Smooth muscle cell (in vitro differentiated cells): ENCODE results near the gene FOXN4. TPM values are rescaled to one million over a fixed set of nuclear protein-coding genes. Genes with fewer than 3 reads are reported as not detected.

Experiments
- DNase-seq: peaks from one replicate; lab custom pipeline; 2025; ENCODE audit not compliant: unreplicated experiment; lab: John Stamatoyannopoulos, UW
- H2AFZ ChIP-seq: fragments of 200-600 bp; sonication (generic); 2 replicates; pipeline ENCODE4 v1.6.0; 2016; ENCODE audit warnings: antibody characterized with exemption, low read depth, mild to moderate bottlenecking
- H3F3A ChIP-seq: fragments of 200-600 bp; sonication (generic); 2 replicates; pipeline ENCODE4 v1.6.0; 2017; ENCODE audit warnings: antibody characterized with exemption, low read depth
- H3K27ac ChIP-seq: fragments of 200-600 bp; sonication (generic); 2 replicates; pipeline ENCODE4 v1.5.1; 2016; ENCODE audit warnings: low read depth, mild to moderate bottlenecking
- H3K27me3 ChIP-seq: fragments of 200-600 bp; sonication (generic); 2 replicates; pipeline ENCODE4 v1.6.1; 2016; ENCODE audit warnings: low read depth, mild to moderate bottlenecking
- H3K36me3 ChIP-seq: fragments of 200-600 bp; sonication (generic); 2 replicates; pipeline ENCODE4 v1.5.1; 2016; ENCODE audit warnings: low read depth
- H3K4me1 ChIP-seq: fragments of 200-600 bp; sonication (generic); 2 replicates; pipeline ENCODE4 v1.5.1; 2016; ENCODE audit warnings: low read depth
- H3K4me2 ChIP-seq: fragments of 200-600 bp; sonication (generic); 2 replicates; pipeline ENCODE4 v1.6.0; 2016; ENCODE audit warnings: mild to moderate bottlenecking
- H3K4me3 ChIP-seq: fragments of 200-600 bp; sonication (generic); 2 replicates; pipeline ENCODE4 v1.5.1; 2016; ENCODE audit warnings: mild to moderate bottlenecking
- H3K79me2 ChIP-seq: fragments of 200-600 bp; sonication (generic); 2 replicates; pipeline ENCODE4 v1.6.0; 2016; ENCODE audit warnings: low read depth, mild to moderate bottlenecking
- H3K9ac ChIP-seq: fragments of 200-600 bp; sonication (generic); 2 replicates; pipeline ENCODE4 v1.6.0; 2016; ENCODE audit warnings: low read depth
- H3K9me3 ChIP-seq: fragments of 200-600 bp; sonication (generic); replicated peaks from 2 replicates; pipeline ENCODE4 v1.5.1; 2016; ENCODE audit warnings: low read depth
- H4K20me1 ChIP-seq: fragments of 200-600 bp; sonication (generic); 2 replicates; pipeline ENCODE4 v1.6.0; 2016; ENCODE audit warnings: low read depth
- CTCF ChIP-seq: fragments of 200-600 bp; sonication (generic); IDR thresholded peaks from 2 replicates; pipeline ENCODE4 v1.5.1; 2017; ENCODE audit warnings: borderline replicate concordance, mild to moderate bottlenecking, antibody characterized with exemption; ENCODE audit not compliant: insufficient read depth, poor library complexity, severe bottlenecking
- WGBS: methylation state at CpG from one replicate; pipeline ENCODE4 v1.1.7; 2016; ENCODE audit warnings: low lambda C conversion rate; 5-methylcytosine and 5-hydroxymethylcytosine counted together
- polyA plus RNA-seq: library from polyadenylated mRNA; unstranded; fragments of >200 nt; fragmentation: Nextera tagmentation; extraction: Ambion mirVana; gene quantifications from 2 replicates; pipeline ENCODE4 v1.2.1, GENCODE V29; 2016
- total RNA-seq: library from RNA; depleted of rRNA; stranded (reverse); fragments of >200 nt; gene quantifications from 2 replicates; pipeline ENCODE4 v1.2.3, GENCODE V29; 2014

The FOXN4 gene
- total and polyA plus RNA-seq, 2 experiments from 2014 or later, result not detected

DNA sequence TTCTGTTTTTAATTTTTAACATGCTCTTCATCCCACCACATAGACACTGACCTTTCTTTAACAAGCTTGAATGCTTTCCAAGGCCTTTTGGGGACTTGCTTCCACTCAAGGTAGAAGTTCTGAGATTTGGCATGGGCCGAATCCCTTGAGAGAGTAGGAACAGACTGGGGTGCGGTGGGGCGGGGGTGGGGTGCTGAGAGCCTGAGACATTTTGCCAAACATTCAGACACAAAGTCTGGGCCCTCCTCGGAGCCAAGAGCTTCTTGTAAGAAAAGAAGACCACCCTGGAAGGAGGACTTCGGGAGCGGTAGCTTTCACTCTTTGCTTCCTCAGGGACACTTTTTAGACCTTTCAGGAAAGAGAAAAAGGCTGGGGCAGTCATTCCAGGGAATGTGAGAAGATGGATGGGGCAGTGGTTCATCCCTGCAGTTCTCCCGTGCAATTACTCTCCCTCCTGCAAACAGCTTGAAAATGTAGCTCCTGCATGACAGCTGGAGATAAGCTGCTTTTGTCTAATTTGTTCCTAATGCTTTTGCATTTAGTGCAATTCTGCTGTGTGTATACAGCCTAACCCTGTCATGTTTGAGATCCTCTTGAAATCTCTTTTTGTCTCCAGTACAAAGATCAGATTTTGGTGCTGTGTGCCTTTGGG, 22.3 kb upstream of the FOXN4 start:
- DNase-seq, result no peak
- H3F3A ChIP-seq, result no peaks in the 10 kb centered on the region
- no peak overlapping the region for H3K4me3 ChIP-seq
- no peak overlapping the region for H3K9ac ChIP-seq
- no peak for TF ChIP-seq CTCF
- H3K9me3 ChIP-seq, result no peaks in the 10 kb centered on the region
- no peak overlapping the region for H3K27ac ChIP-seq
- no peak overlapping the region for H3K4me2 ChIP-seq
- H3K79me2 ChIP-seq, result no peaks in the 10 kb centered on the region
- no peaks in the 10 kb centered on the region for H3K36me3 ChIP-seq
- H3K4me1 ChIP-seq, result peaks cover 8% of the 10 kb centered on the region
- WGBS, result 81% methylated on average over 7 of the region's 7 CpGs
- H4K20me1 ChIP-seq, result no peaks in the 10 kb centered on the region
- no peak overlapping the region for H2AFZ ChIP-seq
- H3K27me3 ChIP-seq, result no peaks in the 10 kb centered on the region

- Histone ChIP-seq H2AFZ (no peak overlapping the region), H3K4me3 (no peak overlapping the region), H3K36me3 (no peaks in the 10 kb centered on the region), H3K4me2 (no peak overlapping the region), H3K27ac (no peak overlapping the region), H3K9me3 (no peaks in the 10 kb centered on the region), H4K20me1 (no peaks in the 10 kb centered on the region), H3K4me1 (peaks cover 8% of the 10 kb centered on the region), H3F3A (no peaks in the 10 kb centered on the region), H3K79me2 (no peaks in the 10 kb centered on the region), H3K27me3 (peaks cover 2% of the 10 kb centered on the region), H3K9ac (no peak overlapping the region)
- TF ChIP-seq CTCF, result no peak
- 94% methylated on average over 16 of the region's 16 CpGs for WGBS
- DNase-seq, result no peak
Measured at GRCh38 chr12:109330282-109331230, 21.5 kb upstream of the FOXN4 start.

- Histone ChIP-seq H3F3A (no peaks in the 10 kb centered on the region), H2AFZ (no peak overlapping the region), H4K20me1 (no peaks in the 10 kb centered on the region), H3K36me3 (no peaks in the 10 kb centered on the region), H3K4me2 (no peak overlapping the region), H3K9me3 (no peaks in the 10 kb centered on the region), H3K27me3 (peaks cover 5% of the 10 kb centered on the region), H3K4me1 (peaks cover 8% of the 10 kb centered on the region), H3K27ac (no peak overlapping the region), H3K79me2 (no peaks in the 10 kb centered on the region), H3K4me3 (no peak overlapping the region), H3K9ac (no peak overlapping the region)
- 54% methylated on average over 7 of the region's 7 CpGs for WGBS
- DNase-seq, result no peak
- TF ChIP-seq CTCF, result no peak
Measured at GRCh38 chr12:109329686-109330085, 20.6 kb upstream of the FOXN4 start.
